Measurements from ENCODE around the gene RAD50.

GRCh38 chr5:132681476-132681831, 124.7 kb downstream of the RAD50 start:
- no peak for TF ChIP-seq POLR2A (IDR thresholded peaks at IDR 0.05)
- no peak for TF ChIP-seq CTCF (IDR thresholded peaks at IDR 0.05 in 8 of 11, conservative IDR thresholded peaks at IDR 0.05 in 3 of 11)
- no peak for TF ChIP-seq POLR2AphosphoS5 (IDR thresholded peaks at IDR 0.05)

All from spleen (tissue), 7 donors.